ENCODE measurements around the gene MKLN1.
"Not testable (repeated sequence)": the region's sequence is repeated elsewhere in the genome, so short reads cannot be mapped to it uniquely, and the experiment has no call there.

The MKLN1 gene

DNA sequence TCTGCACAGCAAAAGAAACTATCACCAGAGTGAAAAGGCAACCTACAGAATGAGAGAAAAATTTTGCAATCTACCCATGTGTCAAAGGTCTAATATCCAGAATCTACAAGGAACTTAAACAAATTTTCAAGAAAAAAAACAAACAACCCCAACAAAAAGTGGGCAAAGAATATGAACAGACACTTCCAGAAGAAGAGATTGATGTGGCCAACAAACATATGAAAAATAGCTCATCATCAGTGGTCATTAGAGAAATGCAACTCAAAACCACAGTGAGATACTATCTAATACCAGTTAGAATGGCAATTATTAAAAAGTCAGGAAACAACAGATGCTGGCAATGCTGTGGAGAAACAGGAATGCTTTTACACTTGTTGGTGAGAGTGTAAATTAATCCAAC, 7.1 kb upstream of the MKLN1 start:
- DNase-seq, result no peak

DNA sequence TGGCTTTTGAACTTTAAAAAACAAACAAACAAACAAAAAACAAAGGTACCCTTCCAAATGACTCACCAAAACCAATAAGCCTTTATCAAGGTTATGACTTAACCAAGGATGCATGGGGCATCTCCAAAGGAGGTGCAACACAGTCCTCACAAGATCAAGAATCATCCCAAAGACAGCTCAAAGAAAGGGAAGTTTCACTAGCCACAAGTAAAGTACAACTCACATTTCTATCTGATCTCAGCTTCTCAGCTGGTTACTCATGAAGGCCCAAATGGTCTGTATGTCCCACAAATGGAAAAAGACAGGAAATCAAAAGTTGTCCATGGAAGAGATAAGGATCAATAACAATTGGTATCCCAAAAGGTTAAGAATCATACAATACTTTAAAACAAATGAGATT, 6.0 kb upstream of the MKLN1 start:
- no peak for DNase-seq

DNA sequence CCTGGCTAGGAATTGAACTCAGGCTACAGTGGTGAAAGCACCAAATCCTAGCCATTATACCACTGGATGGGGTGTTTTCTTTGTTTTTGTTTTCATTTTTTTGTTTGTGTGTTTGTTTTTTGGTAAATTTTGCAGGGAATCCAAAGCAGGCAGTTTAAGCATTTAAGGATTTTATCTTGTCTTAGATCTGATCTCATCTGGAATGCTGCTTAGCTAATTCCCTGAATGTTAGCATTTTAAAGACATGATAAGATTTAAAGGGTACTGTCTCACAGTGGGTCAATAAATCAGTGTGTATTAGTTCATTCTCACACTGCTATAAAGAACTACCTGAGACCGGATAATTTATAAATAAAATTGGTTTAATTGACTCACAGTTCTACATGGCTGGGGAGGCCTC, 5.6 kb upstream of the MKLN1 start:
- no peak for DNase-seq

DNA sequence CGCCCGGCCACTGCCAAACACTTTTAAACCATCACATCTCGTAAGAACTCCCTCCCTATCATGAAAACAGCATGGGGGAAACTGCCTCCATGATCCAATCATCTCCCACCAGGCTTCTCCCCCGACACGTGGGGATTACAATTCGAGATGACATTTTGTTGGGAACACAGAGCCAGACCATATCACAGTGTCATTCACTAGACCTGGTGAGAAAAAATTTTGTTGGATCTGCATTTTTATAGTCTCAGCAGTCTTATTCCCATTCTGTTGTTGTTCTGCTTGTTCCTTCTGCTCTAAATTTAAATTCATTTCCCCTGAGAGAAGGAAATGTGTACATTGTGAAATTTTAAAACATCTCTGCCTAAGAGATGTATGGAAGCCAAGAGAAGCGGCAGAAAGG, 4.8 kb upstream of the MKLN1 start:
- DNase-seq, result no peak

DNA sequence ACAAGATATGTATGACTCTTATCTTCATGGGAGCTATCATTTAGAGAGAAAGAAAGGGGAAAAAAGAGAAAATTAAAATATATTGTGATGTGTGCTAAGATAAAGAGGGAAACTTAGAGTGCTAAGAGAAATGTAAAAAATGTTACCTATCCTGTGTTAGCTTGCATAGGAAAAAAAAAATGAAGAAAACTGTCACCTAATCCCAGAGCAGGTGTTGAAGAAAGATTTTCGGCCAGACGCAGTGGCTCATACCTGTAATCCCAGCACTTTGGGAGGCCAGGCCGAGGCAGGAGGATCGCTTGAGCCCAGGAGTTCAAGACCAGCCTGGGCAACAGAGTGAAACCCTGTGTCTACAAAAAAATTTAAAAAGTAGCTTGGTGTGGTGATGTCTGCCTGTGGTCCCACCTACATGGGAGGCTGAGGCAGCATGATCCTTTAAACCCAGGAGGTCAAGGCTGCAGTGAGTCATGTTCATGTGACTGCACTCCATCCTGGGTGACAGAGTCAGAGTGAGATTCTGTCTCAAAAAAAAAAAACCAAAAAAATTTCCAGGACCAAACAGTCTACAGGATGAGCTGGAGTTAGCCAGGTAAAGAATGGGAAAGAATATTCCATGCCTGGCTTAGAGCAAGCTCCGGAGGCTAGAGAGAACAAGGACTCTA, 2.4 kb upstream of the MKLN1 start:
- DNase-seq, result no peak

DNA sequence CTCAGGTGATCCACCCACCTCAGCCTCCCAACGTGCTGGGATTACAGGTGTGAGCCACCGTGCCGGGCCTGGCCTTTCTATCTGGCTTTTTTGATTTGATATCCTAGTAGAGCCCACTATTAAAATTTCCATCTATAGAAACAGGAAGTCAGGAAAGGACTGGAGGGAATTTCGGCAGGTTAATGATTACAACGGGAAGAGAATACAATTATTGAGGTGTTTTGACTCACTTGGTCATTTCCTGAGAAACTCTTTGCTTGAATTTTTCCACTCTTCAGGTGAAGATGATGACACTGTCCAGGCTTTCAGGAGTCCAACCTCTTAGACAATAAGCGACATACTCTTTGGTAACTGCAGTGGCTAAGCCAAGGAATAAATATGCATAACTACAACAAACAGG, 1.1 kb upstream of the MKLN1 start:
- no peak for DNase-seq

DNA sequence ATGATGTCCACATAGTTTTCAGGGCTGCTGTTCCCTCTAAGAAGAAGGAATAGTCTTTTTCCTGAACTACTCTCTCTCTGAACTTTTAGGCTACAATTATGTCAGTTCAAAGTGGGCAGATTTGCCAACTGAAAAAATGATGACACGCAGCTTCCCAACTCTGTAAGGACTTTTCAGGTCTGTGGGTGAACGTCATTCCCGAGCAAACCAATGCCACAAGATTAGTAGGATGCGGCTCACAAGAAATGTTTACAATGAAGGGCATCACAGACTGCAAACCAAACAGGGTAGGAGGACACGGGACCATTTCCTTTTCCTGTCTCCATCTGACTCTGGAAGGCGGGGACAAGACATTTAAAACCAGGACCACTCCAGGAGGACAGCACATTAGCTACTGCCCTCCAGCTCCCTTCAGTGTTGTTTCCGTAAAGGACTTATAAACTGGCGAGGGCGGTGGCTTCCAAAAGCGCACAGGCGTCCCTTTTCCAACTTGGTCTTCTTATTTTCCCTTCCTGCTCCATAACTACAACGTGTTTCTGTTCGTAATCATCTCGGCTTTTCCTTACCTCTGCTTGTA, 539 bp upstream of the MKLN1 start:
- DNase-seq, result peak; percentile 71

DNA sequence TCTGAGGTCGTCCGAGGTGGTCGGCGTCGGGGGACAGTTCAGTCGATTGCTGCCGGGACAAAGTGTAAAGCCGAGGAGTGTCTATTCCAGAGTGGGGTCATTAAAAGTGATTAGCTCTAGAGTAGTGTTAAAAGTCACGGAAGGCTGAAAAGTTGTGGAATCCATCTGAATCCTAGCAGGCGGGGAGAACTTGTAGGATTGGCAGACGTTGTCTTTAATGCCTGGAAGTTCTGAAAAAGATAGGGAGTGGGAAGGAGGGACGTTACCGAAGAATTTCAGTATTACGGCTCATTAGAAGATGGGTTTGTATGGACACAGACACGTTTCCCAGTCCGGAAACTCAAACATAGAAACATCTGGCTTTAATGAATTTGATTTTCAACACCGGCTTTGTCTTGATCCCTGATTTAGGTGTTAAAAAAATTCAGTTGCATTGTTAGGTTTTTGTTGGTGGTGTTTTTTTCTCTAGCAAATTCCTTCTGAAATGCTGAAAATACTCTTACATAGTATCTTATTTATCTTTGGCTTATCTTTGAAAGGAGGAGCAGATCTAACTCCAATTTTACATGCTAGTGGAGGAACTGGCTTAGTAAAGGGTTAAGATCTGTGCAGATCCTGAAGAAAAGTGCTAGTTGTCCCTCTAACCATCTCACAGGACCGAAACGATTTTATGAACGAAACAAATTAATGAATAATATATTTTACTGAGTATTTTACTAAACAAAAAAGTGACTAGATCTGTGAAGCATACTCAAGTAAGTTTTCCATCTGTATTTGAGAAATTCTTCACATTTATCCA, 900 bp downstream of the MKLN1 start:
- peak; percentile 54 for DNase-seq

DNA sequence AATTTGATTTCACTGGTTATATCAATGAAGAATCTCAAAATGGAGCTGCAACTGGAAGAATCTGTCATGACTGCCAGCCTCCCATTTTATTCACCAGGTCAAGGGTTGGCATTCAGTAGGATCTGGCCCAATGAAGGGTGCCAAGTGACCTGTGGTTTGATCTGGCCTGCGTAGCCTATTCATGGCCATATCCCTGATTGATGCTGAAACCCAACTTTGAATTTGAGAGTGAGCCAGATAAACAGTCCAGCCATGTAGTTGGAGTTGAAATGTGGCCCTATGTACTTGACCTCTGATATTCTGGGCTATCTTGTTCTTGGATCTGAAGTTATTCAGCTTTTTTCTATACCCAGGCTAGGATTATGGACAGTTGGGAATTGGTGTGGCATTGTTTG, 1.5 kb downstream of the MKLN1 start:
- DNase-seq, result no peak

DNA sequence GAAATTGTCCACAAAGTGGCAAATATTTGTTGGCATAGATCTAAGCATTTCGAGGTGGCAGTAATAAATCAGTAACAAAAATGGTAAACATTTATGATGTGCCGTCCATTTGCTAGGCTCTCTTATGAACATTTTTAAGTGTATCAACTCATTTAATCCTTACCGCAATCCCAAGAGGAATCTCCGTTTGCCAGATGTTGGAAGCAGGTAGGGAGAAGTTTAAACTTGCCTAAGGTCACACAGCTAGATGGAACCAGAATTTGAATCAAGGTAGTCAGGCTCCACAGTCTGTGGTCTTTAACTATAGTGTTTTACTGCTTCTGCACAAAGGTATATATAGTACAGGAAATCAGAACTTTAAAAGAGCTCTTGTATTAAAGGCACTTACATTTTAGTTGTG, 2.6 kb downstream of the MKLN1 start:
- no peak for DNase-seq

DNA sequence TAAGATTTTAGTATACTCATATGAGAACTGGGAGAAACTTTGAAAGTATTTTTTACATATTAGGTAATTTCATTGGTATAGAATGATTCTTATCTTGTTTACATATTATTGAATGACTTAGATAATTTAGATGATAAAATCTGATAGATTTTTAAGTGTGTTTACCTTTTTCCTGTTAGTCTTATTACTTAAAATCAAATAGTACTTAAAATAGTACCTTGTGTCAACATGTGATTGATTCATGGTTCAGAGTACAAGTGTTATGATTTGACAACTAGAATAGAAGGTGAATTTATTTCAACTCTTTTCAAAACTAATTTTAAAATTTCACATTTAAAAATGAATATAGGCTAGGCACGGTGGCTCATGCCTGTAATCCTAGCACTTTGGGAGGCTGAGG, 4.1 kb downstream of the MKLN1 start:
- no peak for DNase-seq

DNA sequence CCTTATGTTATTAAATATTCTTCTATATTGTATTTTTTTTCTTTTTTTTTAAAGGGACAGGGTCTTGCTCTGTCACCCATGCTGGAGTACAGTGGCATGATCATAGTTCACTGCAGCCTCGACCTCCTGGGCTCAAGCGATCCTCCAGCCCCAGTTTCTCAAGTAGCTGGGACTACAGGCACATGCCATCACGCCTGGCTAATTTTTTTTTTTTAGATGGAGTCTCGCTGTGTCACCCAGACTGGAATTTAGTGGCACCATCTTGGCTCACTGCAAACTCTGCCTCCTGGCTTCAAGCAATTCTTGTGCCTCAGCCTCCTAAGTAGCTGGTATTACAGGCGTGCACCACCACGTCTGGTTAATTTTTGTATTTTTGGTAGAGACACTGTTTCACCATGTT, 5.1 kb downstream of the MKLN1 start:
- DNase-seq, result not testable (repeated sequence)

DNA sequence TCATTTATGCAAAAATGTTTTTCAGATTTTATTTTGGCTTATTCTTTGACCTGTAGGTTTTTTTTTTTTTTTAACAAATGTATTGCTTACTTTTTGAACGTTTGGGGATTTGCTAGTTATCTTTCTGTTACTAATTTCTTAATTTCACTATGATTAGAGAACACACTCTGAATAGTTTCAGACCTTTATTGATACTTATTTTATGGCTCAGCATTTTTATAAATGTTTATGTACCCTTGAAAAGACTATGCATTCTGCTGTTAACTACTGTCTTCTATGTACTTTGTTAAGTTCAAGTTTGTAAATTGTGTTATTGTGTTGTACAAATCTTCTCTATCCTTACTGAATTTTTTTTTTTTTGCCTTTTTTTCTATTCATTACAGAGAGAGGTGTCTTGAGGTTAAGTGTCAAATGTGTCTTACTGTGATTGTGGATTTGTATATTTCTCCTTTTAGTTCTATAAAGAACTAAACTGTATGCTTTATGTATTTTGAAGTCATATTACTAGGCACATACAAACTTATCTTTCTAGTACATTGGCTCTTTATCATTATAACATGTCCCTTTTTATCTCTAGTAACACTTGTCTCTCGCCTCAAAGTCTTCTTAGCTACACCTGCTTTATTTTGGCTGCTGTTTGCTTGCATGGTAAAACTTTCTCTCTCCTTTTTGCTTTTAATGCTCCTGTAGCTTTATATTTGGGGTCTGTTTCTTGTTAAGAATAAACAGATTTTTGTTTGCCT, 8.1 kb downstream of the MKLN1 start:
- no peak for DNase-seq

DNA sequence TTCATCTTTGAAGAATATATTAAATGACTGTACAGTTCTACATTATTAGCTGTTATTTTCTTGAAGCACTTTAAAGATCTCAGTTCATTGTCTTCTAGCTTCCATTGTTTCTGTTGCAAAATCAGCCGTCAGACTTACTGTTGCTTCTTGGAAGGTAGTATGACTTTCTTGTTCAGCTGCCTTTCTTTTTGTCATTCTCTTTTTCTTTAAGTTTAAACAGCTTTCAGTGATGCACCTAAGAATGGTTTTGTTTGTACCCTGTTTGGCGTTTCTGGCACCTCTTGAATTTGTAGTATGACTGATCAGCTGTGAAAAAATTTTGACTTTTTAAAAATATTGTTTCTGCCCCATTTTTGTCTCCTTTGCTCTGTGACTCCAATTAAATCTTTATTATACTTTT, 9.3 kb downstream of the MKLN1 start:
- peak; percentile 41 for DNase-seq

DNA sequence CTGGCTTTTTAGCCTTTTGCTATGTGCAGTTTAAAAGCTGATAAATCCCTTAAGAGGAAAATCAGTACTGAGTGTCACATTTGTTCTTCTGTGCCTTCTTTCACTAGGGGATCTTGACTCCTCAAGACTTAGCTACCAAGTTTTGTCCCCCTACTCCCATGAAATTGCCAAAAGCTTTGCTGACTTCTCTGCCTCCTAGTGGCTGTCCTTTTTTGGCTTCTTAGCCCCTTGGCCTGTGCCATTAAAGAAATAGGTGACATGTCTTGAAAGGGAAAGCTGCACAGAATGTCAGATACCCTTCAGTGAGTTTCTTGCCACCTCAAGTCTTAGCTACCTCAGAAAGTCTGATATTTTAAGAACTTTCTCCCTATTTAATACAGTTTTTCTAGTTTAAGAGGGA, 10.5 kb downstream of the MKLN1 start:
- no peak for DNase-seq

DNA sequence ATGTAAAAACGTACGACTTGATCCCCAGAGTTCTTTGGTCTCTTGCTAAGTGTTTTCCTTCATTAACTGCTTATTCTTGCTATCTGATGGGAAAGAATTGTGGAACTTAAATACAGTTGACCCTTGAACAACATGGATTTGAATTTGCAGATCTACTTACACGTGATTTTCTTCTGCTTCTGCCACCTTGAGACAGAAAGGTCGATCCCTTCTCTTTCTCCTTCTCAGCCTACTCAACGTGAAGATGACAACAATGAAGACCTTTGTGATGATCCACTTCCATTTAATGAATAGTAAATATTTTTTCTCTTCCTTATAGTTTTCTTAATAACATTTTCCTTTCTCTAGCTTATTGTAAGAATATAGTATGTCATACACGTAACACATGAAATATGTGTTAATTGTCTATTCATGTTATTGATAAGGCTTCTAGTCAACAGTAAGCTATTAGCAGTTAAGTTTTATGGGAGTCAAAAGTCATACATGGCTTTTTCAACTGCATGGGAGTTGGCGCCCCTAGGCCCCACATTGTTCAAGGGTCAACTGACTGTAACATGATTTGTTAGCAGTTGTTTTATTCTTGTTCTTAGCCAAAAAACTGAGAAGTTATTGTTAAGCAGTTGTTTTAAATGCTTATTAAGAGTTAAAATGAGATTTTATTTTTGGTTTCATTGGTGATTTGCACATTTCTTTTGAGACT, 11.2 kb downstream of the MKLN1 start:
- no peak for DNase-seq

DNA sequence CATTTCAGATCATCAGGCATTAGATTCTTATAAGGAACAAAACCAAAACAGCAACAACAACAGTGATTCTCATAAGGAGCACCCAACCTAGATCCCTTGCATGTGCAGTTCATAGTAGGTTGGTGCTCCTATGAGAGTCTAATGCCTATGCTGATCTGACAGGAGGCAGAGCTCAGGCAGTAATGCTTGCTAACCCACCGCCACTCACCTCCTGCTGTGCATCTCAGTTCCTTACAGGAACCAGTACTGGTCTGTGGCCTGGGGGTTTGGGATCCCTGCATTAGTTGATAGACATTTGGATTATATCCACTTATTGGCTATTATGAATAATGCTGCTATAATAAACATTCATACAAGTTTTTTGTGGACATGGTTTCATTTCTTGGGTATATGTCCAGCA, 14.0 kb downstream of the MKLN1 start:
- DNase-seq, result no peak

DNA sequence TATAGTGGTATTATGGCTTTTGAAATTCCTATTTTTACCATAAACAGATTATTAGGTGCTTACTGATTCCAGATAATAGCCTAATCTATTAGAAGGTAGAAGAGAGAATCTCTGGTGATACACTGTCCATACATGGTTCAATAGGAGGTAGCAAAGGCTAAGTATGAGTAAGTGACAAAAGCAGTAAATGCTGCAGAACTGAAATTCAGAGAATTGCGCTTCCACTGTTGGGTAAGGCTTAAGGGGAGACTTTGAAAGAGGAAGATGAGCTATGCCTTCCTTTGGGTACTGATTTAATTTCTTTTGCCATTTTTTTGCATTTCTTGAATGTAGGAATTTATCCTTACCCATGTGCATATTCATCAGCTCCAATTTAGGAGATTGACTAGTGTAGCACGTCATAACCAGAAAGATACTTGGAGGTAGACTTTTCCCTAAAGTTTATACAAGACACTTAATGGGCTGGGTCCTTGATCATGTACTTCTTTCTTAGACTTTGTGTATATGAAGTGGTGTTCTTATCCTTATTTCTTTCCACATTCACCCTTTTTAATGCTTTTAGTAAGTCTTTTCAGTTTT, 15.3 kb downstream of the MKLN1 start:
- DNase-seq, result no peak

DNA sequence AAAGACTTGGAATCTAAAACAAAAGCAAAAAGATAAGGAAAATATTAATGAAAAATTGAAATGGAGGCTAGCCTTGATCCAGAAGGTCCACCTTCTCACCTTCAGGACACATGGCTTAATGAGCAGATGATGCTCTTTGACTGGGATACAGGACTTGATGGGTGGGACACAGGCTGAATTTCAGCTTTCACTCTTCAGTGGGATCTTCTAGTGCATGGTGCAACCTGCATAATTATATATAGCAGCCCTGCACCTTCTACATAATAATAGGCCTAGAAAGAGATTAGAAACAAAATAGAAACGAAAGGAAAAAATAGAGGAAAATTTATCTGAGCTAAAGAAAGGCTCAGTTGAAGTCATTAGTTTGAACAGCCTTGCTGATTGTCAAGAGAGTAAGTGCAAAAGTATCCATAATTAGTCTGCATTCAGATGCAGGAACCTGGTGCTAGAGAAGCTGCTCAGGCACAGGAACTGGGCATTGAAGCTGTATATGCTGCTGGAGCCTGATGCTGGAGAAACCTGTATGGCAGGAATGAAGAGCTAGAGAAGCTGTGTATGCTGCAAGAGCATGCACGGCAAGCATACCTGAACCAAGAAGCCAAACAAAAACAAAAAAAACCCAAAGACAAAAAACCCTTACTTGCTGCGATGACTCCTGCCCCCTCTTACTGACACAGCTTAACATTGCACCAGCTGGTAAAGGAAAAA, 19.4 kb downstream of the MKLN1 start:
- DNase-seq, result no peak

DNA sequence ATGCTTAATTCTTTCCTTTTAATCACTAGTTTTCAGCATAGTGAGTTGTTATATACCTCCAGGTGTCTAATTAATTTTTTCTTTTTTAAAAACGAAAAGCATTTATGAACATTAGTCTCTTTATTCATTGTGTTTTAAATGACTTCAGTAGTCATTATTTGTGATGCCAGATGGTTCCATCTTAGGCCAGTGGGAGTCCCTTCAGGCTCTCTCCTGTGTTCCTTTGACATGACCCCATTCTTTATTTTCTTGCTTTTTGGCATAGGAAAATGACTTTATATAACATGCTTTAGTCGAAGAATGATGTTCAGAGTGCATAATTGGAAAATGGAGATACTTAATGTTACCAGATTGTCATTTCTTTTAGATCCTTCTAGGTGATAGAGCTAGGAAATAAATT, 24.4 kb downstream of the MKLN1 start:
- no peak for DNase-seq

DNA sequence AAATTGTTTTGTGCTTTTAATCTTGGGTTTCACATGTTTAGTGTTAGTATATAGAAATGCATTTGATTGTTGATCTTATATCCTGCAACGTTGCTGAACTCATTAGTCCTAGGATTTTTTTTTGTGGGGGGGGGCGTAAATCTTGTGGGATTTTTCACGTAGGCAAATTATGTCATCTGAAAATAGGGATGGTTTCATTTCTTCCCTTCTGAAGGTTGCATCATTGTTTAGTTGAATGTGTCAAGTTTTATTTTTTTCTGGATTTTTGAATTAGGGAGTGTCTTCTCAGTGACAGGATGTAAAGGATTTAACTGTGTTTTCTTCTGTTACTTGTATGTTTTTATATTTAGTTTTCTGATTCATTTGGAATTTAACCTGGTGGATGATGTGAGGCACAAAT, 26.7 kb downstream of the MKLN1 start:
- DNase-seq, result peak; percentile 26

All from fibroblast of skin of right quadriceps (primary cell).